ENCODE measurements around the gene ITIH4.

Gene ITIH4

GRCh38 chr3:52870471-52870870, 40.0 kb upstream of the ITIH4 start:
- Histone ChIP-seq H3K4me3 (ENCODE audit: low read depth, low read length) (no peak overlapping the region), H3K9me3 (ENCODE audit: severe bottlenecking) (no peaks in the 10 kb centered on the region), H3K27me3 (ENCODE audit: insufficient read depth, low read depth, severe bottlenecking) (no peaks in the 10 kb centered on the region), H3K36me3 (no peaks in the 10 kb centered on the region), H3K27ac (no peak overlapping the region)
- no peak for DNase-seq
- no peak for TF ChIP-seq CTCF (IDR thresholded peaks at IDR 0.05; ENCODE audit: low read depth, low read length)

GRCh38 chr3:52866427-52866826, 36.0 kb upstream of the ITIH4 start:
- TF ChIP-seq CTCF (IDR thresholded peaks at IDR 0.05; ENCODE audit: low read depth, low read length) = no peak
- H3K27me3 ChIP-seq (ENCODE audit: insufficient read depth, low read depth, severe bottlenecking) = no peaks in the 10 kb centered on the region
- H3K36me3 ChIP-seq = no peaks in the 10 kb centered on the region
- H3K9me3 ChIP-seq (ENCODE audit: severe bottlenecking) = no peaks in the 10 kb centered on the region
- DNase-seq = no peak
- no peak overlapping the region for H3K27ac ChIP-seq
- no peak overlapping the region for H3K4me3 ChIP-seq (ENCODE audit: low read depth, low read length)

GRCh38 chr3:52865994-52866393, 35.5 kb upstream of the ITIH4 start:
- no peak overlapping the region for H3K4me3 ChIP-seq (ENCODE audit: low read depth, low read length)
- H3K36me3 ChIP-seq = no peaks in the 10 kb centered on the region
- H3K9me3 ChIP-seq (ENCODE audit: severe bottlenecking) = no peaks in the 10 kb centered on the region
- no peak for DNase-seq
- H3K27ac ChIP-seq = no peak overlapping the region
- TF ChIP-seq CTCF (IDR thresholded peaks at IDR 0.05; ENCODE audit: low read depth, low read length) = no peak
- H3K27me3 ChIP-seq (ENCODE audit: insufficient read depth, low read depth, severe bottlenecking) = no peaks in the 10 kb centered on the region

- DNase-seq = no peak
- no peak for TF ChIP-seq CTCF (IDR thresholded peaks at IDR 0.05; ENCODE audit: low read depth, low read length)
- no peak overlapping the region for H3K4me3 ChIP-seq (ENCODE audit: low read depth, low read length)
These were observed 29.9 kb upstream of the ITIH4 start for GRCh38 chr3:52860424-52860768.

GRCh38 chr3:52859686-52860423, 29.4 kb upstream of the ITIH4 start:
- no peaks in the 10 kb centered on the region for H3K9me3 ChIP-seq (ENCODE audit: severe bottlenecking)
- H3K4me3 ChIP-seq (ENCODE audit: low read depth, low read length) = no peak overlapping the region
- H3K27me3 ChIP-seq (ENCODE audit: insufficient read depth, low read depth, severe bottlenecking) = no peaks in the 10 kb centered on the region
- DNase-seq = no peak
- no peak for TF ChIP-seq CTCF (IDR thresholded peaks at IDR 0.05; ENCODE audit: low read depth, low read length)
- H3K36me3 ChIP-seq = no peaks in the 10 kb centered on the region
- H3K27ac ChIP-seq = no peak overlapping the region

More at GRCh38 chr3:52860424-52860768, 29.9 kb upstream of the ITIH4 start:
- H3K36me3 ChIP-seq = no peaks in the 10 kb centered on the region
- no peak overlapping the region for H3K27ac ChIP-seq
- no peaks in the 10 kb centered on the region for H3K9me3 ChIP-seq (ENCODE audit: severe bottlenecking)
- no peaks in the 10 kb centered on the region for H3K27me3 ChIP-seq (ENCODE audit: insufficient read depth, low read depth, severe bottlenecking)

GRCh38 chr3:52857864-52858263, 27.4 kb upstream of the ITIH4 start:
- Histone ChIP-seq H3K9me3 (ENCODE audit: severe bottlenecking) (no peaks in the 10 kb centered on the region), H3K27ac (no peak overlapping the region), H3K36me3 (no peaks in the 10 kb centered on the region), H3K4me3 (ENCODE audit: low read depth, low read length) (no peak overlapping the region), H3K27me3 (ENCODE audit: insufficient read depth, low read depth, severe bottlenecking) (no peaks in the 10 kb centered on the region)
- no peak for DNase-seq
- TF ChIP-seq CTCF (IDR thresholded peaks at IDR 0.05; ENCODE audit: low read depth, low read length) = no peak

Measured in WERI-Rb-1 (cell line).